Left lobe of liver (tissue), 2 donors: ENCODE measurements around the gene HSPA12B. TPM values are rescaled to one million over a fixed set of nuclear protein-coding genes. Genes with fewer than 3 reads are reported as not detected.

Source experiments
- ATAC-seq: fragments of 200-7000 bp; cut with Tn5 transposase; one replicate; pipeline ENCODE4 v1.9.1; 2020; ENCODE audit warnings: mild to moderate bottlenecking, moderate library complexity
- DNase-seq: peaks from one replicate; pipeline ENCODE4 v3.0.0-alpha.2; 2020; ENCODE audit warnings: low spot score
- total RNA-seq: library from RNA; stranded (reverse); gene quantifications from one replicate; pipeline ENCODE4 v1.2.1, GENCODE V29; 2021
- donor health status: DM: no; HTN: no; CAD: no; lungs with moderate emphysema.
- donor health status: DM: no; HTN: yes; CAD: no.

The HSPA12B gene
- total RNA-seq, 1 donor from 2014 or later = 1.4 TPM

DNA sequence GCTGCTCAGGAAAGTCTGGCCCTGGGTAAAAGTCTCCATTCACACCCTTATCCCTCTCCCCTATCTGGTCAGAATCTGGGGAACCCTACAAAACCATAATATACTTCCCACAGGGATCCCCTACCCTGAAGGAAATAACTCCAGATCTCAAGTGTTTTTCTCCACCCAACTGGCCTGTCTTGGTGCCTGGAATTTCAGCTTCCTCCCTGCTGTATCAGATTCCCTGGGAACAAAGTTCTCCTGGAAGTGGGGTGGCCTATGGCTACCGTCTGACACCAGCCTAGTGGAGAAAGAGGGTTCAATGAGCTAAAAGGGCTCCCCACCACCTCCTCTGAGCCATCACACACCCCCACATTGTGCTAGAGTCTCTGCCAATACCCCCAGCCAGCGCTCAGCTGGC lies 15.0 kb downstream of the HSPA12B start:
- DNase-seq (no peak), ATAC-seq (no peak)

DNA sequence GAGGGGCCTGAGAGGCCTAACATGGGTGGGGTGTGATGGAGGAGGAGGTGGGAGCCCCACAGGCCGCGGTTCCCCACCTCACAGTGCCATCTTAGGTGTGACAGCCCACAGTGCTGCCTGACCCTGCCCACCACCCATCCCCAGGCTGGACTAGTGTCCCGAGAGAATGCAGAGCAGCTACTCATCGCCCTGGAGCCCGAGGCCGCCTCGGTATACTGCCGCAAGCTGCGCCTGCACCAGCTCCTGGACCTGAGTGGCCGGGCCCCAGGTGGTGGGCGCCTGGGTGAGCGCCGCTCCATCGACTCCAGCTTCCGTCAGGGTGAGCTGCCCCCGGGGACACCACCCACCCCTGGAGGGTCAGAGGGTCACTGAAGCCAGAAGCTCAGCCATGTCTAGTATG lies 15.6 kb downstream of the HSPA12B start:
- ATAC-seq (no peak), DNase-seq (no peak)

DNA sequence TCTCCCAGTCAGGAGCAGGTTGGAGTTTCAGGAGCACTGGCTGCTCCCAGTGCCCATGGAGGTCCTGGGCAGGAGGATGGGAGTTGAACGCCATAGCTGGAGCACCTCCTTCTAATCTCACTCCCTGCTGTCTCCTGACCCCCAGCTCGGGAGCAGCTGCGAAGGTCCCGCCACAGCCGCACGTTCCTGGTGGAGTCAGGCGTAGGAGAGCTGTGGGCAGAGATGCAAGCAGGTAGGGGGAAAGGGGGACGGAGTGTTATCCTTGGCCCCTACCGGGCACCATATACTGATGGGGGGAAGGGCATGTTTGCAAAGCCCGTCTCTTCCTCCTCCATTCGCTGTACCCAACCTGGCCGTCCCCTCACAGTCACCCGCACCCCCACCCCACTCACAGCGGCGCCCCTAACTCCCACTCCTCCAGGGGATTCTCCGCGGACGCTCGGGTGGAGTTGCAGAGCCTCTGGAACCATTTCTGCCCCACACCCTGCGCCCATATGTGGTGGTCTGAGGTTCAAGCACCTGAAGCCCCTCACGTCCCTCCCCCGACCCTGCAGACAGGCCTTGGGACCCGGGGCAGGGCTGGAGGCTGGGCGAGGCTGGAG lies 16.7 kb downstream of the HSPA12B start:
- DNase-seq (no peak), ATAC-seq (no peak)

DNA sequence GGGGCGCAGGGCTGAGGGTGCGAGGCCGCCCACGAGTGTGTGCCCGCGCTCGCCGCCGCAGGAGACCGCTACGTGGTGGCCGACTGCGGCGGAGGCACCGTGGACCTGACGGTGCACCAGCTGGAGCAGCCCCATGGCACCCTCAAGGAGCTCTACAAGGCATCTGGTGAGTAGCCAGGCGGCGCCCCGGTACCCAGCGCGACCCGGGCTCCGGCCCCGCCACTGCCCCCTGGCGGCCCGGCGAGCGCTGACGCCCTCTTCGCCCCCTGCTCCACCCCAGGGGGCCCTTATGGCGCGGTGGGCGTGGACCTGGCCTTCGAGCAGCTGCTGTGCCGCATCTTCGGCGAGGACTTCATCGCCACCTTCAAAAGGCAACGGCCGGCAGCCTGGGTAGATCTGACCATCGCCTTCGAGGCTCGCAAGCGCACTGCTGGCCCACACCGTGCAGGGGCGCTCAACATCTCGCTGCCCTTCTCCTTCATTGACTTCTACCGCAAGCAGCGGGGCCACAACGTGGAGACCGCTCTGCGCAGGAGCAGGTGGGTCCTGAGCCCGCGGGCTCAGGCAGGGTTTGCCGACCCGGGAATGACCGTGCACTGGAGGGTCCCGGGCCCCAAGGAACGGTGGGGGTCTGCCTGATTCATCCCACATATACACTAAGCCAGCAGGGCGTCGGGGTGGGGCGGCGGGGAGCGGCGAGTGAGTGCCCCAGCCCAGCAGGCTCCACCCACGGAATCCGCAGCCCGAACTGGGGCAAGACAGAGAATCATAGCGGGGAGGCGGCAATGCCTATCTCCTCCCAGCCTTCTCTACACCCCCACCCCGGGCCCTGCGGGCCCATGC lies 17.4 kb downstream of the HSPA12B start:
- DNase-seq (no peak), ATAC-seq (peak; percentile 9)

DNA sequence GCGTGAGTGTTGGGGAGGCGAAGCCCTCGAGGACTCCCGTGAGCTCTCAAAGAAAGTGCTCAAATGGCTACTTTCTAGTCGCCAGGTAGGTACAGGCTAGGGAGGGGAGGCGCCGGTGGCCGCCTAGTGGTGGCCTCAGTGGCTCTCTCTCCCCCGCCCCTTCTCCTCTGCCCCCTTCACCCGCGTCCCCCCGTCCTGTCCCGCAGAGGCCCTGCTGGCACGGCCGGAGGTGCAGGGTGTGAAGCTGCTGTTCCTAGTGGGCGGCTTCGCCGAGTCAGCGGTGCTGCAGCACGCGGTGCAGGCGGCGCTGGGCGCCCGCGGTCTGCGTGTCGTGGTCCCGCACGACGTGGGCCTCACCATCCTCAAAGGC lies 18.8 kb downstream of the HSPA12B start:
- no peak for ATAC-seq
- no peak for DNase-seq

DNA sequence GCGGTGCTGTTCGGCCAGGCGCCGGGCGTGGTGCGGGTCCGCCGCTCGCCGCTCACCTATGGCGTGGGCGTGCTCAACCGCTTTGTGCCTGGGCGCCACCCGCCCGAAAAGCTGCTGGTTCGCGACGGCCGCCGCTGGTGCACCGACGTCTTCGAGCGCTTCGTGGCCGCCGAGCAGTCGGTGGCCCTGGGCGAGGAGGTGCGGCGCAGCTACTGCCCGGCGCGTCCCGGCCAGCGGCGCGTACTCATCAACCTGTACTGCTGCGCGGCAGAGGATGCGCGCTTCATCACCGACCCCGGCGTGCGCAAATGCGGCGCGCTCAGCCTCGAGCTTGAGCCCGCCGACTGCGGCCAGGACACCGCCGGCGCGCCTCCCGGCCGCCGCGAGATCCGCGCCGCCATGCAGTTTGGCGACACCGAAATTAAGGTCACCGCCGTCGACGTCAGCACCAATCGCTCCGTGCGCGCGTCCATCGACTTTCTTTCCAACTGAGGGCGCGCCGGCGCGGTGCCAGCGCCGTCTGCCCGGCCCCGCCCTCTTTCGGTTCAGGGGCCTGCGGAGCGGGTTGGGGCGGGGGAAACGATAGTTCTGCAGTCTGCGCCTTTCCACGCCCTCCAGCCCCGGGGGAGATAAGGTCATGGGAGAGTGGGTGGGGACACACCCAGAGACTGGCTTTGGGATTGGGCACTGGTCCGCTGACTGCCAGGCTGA lies 19.3 kb downstream of the HSPA12B start:
- peak; percentile 72 for DNase-seq

DNA sequence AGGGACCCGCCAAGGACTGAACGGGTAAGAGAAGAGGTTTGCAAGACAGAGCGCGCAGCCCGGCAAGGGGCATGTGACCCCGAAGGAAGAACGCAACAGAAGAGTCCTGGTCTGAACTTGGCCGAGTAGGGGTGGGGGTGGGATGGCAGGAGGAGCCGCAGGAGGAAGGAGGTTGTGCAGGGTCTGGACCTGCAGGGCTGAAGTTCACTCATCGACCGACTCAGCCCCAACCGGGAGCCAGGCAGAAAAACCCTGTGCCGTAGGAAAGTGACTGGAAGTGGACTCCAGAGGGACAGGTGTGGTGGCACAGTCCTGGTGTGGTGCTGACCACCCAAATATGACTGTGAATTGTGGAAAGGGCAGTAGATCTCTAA lies 19.9 kb downstream of the HSPA12B start:
- ATAC-seq = peak; percentile 55
- DNase-seq = no peak

More for the DNA sequence above, 19.3 kb downstream of the HSPA12B start:
- peak; percentile 73 for ATAC-seq

DNA sequence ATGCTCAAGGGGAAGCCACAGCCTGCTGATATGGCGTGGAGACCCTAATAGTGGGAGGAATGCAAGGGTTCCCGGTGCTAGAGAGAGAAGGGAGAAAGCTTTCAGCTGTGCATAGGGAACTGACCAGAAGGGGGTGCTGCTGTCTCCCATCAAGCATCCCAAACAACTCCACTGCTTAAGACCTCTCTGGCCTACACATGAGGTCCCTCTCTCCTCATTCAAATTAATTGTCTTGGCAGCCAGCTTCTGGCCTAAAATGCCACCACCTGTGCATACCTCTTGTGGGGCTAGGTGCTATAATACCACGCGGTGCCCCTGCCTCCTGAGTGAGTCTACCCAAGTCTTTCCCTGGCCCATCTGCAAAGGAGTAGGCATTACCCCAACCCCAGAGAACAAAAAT lies 20.6 kb downstream of the HSPA12B start:
- DNase-seq (no peak), ATAC-seq (peak; percentile 63)

DNA sequence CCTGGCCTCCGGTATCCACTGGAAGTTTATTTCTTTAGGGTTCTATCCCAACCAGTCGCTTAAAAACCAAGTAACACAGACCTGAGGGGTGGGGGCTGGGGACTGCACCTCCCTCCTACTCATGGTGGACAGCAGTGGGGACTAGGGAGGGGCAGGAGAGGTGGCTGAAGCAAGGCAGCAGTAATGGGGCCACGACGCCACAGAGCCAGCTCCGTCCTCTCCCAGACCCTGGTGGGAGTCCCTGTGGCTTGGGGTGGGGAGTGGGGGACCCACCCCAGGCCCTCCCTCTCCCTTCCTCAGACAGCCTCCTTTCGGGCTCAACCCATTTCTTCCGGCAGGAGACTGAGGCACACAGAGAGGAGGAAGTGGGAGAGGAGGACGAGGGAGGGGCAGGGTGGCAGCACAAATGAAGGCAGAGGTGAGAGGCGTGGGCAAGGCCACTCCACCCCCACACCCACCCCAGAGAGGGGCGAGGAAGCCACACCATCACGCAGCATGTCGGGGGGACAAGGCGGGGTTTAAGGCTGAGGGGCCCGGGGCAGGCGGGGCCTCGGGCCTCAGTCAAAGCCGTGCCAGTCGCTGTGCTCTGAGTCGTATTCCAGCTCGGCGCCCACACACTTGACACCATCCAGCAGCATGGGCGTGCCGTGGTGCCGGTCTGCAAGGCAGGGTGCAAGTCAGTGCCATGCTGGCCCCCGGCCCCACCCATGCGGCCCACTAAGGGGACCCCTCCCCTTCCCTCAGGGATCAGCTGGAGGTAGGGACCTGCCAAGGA lies 21.2 kb downstream of the HSPA12B start:
- ATAC-seq (no peak), DNase-seq (no peak)

DNA sequence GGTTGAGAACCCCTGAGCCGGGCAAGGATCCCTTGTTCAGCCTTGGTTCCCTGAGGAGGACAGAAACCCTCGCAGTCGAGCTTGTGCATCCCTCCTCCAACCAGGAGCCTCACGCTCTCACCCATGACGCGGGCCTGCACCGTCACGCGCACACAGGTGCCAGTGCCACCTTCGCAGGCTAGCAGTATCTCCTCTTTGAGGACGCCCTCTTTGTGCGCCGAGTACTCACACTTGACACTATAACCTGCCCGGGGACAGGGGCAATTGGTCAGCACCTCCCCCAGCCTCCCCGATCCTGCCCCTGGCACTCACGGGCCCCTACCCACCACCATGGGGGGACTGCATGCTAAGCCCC lies 21.8 kb downstream of the HSPA12B start:
- ATAC-seq = no peak
- DNase-seq = no peak

DNA sequence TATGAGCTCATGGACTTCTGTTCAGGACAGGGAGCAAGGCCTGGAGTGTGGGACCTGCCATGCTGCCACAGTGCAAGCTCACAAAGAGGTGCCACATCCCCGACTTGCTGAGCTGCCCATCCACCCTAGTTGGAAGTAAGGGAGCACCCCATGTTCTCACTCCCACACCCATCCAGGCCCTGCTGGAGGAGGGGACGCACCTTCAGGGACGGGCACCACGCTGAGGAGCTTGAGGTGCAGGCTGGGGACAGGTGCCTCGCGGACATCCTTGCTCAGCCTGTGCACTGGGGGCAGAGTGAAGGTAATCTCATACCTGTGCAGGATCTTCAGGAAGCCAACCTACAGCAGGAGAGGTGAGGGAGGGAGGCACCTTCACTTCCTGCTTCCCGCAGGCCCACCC lies 22.8 kb downstream of the HSPA12B start:
- ATAC-seq (no peak), DNase-seq (no peak)

DNA sequence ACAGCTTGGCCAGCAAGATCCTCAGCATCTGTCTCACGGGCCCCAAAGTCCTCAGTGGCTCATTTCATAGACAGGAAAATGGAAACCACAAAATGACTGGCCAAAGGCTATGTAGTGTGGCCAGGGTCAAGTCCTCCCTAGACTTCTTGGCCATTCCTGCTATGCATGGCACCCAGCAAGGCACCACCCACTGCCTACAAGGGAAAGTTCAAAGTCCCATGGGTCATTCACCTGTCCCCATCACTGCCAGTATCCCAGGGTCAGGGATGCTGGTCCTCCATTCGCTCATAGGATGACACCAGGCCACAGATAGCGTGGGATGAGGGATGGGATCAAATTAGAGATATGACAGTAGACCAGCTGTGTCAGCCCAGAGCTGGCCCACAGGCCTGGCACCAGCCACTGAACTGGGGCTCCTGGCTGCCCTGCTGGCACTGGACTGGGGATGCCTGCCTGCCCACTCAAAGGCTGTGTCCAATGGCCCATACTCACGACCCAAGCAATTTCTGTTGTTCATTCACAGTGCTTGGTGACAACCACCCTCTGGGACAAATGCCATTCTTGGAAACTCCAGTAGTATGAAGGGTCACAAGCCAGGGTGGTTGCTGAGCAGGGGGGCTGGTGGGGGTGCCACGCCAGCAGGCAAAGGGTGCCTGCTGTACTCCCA lies 23.5 kb downstream of the HSPA12B start:
- DNase-seq = no peak
- peak; percentile 31 for ATAC-seq

DNA sequence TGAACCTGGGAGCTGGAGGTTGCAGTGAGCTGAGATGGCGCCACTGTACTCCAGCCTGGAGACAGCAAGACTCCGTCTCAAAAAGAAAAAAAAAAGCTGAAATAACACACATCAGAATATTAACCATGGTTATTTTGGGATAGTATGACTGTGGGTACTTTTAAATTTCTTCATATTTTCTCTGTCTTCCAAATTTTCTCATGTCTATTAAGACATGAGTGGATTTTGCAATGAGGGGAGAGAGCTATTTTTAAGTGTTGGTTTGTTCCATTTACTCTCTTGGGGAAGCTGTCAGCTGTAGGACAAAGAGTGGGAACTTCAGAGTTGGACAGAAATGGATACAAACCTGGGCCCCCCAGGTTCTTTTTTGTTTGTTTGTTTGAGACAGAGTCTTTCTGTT lies 24.8 kb downstream of the HSPA12B start:
- DNase-seq (no peak), ATAC-seq (no peak)

DNA sequence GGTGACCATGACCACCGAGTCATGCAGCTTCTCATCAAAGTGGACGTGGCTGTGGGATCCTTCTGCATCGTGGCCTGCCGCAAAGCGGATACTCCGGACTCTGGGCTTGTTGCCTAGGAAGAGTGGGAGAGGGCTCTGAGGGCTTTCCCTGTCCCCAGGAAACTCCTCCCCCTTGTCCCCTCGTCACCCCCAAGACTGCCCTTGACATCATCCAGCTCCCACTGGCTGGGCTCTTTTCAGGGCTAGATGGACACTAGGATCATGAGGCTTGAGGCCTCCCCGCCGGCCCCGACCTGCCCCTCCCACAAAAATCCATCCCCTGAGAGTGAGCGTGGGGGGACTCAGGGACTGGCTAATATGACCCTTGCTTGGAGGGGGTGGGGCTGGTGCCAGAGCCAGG lies 26.1 kb downstream of the HSPA12B start:
- DNase-seq (no peak), ATAC-seq (no peak)

DNA sequence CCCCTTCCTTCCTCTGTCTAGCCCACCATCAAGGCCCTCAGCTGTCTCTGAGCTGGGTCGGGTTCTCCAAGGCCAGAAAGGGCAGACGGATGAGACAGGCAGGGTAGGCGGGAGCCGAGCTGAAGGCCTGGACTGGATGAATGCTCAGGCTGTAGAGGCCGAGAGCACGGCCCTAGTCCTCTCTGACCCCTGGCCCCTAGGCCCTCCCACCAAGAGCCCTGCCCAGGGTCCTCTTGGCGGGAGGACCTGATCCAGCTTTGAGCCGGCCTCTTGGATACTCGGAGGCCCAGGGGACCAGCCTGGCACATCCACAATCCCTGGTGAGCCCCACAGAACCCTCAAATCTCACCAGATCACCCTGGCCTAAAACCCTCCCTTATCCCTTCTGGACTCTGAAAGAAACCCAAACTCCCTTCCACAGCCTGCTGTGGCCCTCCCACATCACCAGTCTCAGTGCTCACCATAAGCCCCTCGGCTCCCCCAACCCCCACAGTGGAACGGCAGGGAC lies 26.9 kb downstream of the HSPA12B start:
- DNase-seq (no peak), ATAC-seq (no peak)

DNA sequence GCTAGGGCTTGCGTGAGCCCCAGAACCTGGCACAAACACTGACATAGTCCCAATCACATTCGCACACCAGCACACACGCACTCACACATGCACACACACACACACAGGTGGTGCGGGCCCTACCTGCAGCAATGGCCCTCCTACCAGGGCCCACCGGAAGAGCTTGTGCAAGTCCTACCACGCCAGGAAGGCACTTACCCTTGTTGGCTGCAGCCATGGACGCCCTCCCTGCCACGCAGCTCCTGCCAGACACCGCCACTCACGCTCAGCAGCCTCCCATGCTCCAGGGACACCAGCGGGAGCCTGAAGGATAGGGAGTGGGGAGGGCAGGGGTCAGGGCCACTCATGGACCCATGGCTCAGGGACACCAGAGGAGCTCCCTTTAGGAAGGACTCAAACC lies 27.4 kb downstream of the HSPA12B start:
- no peak for DNase-seq
- ATAC-seq = no peak

DNA sequence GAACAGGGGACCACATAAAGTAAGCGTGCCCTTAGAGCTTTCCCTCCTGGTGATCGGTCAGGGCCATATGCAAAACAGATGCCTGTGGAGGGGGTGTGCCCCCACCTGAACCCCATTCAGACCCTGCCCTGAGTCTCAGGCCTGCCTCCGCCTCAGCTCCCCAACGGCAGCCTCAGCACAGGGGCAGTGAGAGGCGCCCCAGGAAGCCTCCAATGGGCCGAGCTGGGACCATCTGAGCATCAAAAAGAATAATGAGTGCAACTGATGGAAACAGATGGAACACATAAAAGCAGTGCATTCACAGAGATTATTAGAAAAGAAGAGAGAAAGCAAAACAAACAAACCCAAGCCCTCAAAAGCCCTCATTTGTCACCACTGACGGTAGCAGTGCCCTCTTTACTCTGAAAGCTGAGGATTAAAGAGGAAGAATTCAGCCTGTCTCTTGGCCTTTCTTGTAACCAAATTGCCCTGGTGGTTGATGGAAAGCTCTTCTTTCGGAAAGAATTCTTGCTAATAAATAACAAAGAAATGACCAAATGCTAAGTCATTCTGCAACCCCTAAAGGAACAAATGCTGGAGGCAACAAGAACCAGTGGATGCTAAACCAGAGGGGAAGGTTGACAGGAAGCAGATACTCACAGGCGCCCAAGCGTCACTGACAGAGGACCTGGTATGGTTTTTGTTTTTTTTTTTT lies 28.3 kb downstream of the HSPA12B start:
- DNase-seq (no peak), ATAC-seq (no peak)

DNA sequence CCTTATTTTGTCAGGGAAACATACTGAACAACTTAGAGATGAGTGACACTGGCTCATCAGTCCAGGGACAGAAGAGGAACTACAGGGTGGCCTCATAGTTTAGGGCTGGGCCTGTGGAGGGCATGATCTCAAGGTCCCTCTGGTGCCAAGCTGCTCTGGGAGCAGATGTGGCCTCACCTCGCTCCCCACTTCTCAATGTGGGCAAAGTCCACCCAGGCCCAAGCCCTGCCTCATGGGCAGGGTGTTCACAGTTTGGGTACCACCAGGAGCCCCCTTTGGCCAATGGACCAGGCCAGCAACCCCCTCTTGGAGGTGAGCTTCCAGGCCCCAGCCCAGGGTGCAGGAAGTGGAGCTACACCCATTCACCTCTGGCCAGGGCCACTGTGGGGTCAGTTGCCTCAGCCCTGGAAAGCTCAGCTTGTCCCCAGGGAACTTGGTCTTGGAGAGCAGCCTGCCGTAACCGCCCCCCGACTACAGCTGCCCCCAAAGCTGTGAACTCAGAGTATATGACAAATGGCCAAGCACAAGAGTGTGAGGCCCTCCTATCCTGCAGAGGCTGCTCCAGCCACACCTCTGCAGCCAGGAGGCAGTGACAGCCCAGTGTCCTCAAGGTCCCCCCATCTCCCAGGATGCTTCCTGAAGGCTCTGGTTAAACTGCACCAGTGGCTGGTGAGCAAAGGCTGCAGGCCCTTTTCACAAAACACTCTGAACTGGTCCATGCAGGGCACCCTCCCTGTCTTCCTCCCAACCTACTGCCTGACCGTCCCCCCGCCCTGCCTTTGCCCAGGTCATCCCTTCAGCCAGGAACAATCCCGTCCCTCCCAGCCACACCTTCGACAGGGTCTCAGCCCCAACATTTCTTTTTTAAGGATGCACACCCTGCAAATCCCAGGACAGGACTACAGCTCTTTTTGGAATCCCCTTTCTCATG lies 31.5 kb downstream of the HSPA12B start:
- DNase-seq = no peak
- ATAC-seq = no peak

DNA sequence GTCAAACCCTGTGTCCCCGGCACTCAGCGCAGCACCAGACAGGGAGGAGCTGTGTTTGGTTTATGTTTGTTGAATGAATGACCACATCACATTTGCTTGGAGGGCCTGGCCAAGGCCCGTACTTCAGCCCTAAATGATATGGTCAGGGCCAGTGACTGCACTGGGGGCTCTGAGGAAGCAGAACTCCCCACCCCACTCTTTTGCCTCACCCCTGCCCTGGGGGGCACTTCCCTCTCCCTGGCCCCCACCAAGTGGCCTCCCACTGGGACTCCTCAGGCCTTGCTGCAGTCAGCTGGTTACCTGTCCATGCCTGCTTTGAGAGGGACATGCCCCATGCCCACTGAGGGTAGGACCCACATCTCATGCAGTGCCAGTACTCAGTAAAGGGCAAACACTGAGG lies 32.2 kb downstream of the HSPA12B start:
- ATAC-seq (no peak), DNase-seq (no peak)
